DOHH2 (cell line): ENCODE data around the gene HS2ST1.

Experiments used
- EZH2phosphoT487 ChIP-seq: fragments of 200-600 bp; sonication (generic); IDR thresholded peaks from 2 replicates; pipeline ENCODE4 v1.6.1; 2017; ENCODE audit warnings: borderline replicate concordance, mild to moderate bottlenecking, antibody characterized with exemption, low read length, moderate library complexity, mixed read lengths
- TF ChIP-seq, protein P1 (sequence below): fragments of 200-600 bp; sonication (generic); IDR thresholded peaks from one replicate; pipeline ENCODE4 v1.5.1; 2014; ENCODE audit warnings: antibody characterized with exemption, mild to moderate bottlenecking, low read depth, low read length; ENCODE audit not compliant: poor library complexity, severe bottlenecking

DNA sequence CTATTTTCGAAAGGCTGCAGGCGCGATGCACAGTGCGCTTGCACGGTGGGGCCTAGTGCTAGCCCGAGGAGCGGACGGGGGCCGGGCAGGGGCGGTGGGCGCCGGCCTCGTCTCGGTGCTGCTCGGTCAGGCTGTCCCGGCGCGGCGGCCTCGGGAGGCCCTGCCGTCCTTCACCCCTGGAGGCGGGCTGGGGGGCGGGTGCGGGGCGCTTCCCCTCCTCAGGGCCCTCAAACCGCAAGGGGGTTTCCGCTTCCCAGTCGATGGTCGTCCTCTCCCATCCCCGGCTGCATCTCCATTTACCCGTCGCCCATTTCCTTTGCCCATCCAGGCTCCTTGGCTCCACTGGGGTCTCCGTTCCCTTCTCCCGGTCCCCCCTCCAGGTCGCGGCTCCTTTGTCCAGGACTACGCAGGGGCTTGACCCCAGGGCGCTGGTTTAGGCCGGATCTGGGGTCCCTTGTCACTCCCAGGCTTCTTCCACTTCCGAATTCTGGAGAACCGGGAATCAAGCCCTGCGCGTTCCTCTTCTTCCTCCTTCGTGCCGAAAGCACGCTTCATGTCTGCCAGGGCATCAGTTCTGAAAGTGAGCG, 217.9 kb downstream of the HS2ST1 start:
- TF ChIP-seq, protein P1, sequence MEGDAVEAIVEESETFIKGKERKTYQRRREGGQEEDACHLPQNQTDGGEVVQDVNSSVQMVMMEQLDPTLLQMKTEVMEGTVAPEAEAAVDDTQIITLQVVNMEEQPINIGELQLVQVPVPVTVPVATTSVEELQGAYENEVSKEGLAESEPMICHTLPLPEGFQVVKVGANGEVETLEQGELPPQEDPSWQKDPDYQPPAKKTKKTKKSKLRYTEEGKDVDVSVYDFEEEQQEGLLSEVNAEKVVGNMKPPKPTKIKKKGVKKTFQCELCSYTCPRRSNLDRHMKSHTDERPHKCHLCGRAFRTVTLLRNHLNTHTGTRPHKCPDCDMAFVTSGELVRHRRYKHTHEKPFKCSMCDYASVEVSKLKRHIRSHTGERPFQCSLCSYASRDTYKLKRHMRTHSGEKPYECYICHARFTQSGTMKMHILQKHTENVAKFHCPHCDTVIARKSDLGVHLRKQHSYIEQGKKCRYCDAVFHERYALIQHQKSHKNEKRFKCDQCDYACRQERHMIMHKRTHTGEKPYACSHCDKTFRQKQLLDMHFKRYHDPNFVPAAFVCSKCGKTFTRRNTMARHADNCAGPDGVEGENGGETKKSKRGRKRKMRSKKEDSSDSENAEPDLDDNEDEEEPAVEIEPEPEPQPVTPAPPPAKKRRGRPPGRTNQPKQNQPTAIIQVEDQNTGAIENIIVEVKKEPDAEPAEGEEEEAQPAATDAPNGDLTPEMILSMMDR = no peak
- no peak for TF ChIP-seq EZH2phosphoT487
